ENCODE data around the gene RPTOR.

Gene RPTOR

GRCh38 chr17:80826346-80826954, 281.8 kb downstream of the RPTOR start:
- no peak for TF ChIP-seq CTCF (IDR thresholded peaks at IDR 0.05; ENCODE audit: control insufficient read depth, insufficient read depth, low read depth, low read length, missing control alignments)

GRCh38 chr17:80826955-80827645, 282.5 kb downstream of the RPTOR start:
- no peak for TF ChIP-seq CTCF (IDR thresholded peaks at IDR 0.05; ENCODE audit: control insufficient read depth, insufficient read depth, low read depth, low read length, missing control alignments)
- H3K4me3 ChIP-seq (ENCODE audit: control insufficient read depth, low read depth, low read length) = no peak overlapping the region
- DNase-seq (ENCODE audit: low read depth) = peak; percentile 94

More at GRCh38 chr17:80826346-80826954, 281.8 kb downstream of the RPTOR start:
- H3K4me3 ChIP-seq (ENCODE audit: control insufficient read depth, low read depth, low read length) = no peak overlapping the region
- DNase-seq (ENCODE audit: low read depth) = no peak

GRCh38 chr17:80827646-80828643, 283.3 kb downstream of the RPTOR start:
- DNase-seq (ENCODE audit: low read depth) = no peak
- TF ChIP-seq CTCF (IDR thresholded peaks at IDR 0.05; ENCODE audit: control insufficient read depth, insufficient read depth, low read depth, low read length, missing control alignments) = no peak
- no peak overlapping the region for H3K4me3 ChIP-seq (ENCODE audit: control insufficient read depth, low read depth, low read length)

GRCh38 chr17:80829166-80829813, 284.7 kb downstream of the RPTOR start:
- no peak overlapping the region for H3K4me3 ChIP-seq (ENCODE audit: control insufficient read depth, low read depth, low read length)
- TF ChIP-seq CTCF (IDR thresholded peaks at IDR 0.05; ENCODE audit: control insufficient read depth, insufficient read depth, low read depth, low read length, missing control alignments) = no peak
- DNase-seq (ENCODE audit: low read depth) = no peak

- H3K4me3 ChIP-seq (ENCODE audit: control insufficient read depth, low read depth, low read length) = no peak overlapping the region
- no peak for DNase-seq (ENCODE audit: low read depth)
- TF ChIP-seq CTCF (IDR thresholded peaks at IDR 0.05; ENCODE audit: control insufficient read depth, insufficient read depth, low read depth, low read length, missing control alignments) = no peak
Measured at GRCh38 chr17:80830020-80830780, 285.6 kb downstream of the RPTOR start.
